ENCODE measurements around the gene SYNPO.

DNA sequence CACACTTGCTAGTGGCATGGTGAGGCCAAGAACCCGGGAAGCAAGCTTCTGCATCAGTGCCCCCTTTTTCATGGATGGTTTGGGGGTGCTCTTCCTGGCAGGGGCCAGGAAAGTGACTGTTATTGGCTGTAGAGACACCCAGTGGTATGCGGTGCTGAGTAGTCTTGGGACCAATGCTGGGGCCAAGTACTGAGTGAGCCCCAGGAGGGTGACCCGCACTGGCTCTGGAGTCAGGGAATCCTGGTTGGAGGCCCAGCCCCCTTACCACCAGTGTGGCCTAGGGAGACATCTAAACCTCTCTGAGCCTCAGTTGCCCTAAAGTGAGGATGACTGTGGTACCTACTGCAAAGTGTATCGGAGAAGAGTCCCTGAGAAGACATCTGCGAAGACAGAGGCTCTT is 41.2 kb upstream of the SYNPO start:
- TF ChIP-seq, protein P1, sequence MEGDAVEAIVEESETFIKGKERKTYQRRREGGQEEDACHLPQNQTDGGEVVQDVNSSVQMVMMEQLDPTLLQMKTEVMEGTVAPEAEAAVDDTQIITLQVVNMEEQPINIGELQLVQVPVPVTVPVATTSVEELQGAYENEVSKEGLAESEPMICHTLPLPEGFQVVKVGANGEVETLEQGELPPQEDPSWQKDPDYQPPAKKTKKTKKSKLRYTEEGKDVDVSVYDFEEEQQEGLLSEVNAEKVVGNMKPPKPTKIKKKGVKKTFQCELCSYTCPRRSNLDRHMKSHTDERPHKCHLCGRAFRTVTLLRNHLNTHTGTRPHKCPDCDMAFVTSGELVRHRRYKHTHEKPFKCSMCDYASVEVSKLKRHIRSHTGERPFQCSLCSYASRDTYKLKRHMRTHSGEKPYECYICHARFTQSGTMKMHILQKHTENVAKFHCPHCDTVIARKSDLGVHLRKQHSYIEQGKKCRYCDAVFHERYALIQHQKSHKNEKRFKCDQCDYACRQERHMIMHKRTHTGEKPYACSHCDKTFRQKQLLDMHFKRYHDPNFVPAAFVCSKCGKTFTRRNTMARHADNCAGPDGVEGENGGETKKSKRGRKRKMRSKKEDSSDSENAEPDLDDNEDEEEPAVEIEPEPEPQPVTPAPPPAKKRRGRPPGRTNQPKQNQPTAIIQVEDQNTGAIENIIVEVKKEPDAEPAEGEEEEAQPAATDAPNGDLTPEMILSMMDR (IDR thresholded peaks at IDR 0.05 in 4 of 5, conservative IDR thresholded peaks at IDR 0.05 in 1 of 5): no peak
- TF ChIP-seq POLR2A (IDR thresholded peaks at IDR 0.05): no peak
